IPS-11a (cell line): ENCODE results near the gene RPL31.
A peak's percentile ranks its signal among the peaks of the same experiment; 100 is the strongest.

Source experiments
- H3K4me3 ChIP-seq: one replicate; pipeline ENCODE4 v1.5.1; 2013; ENCODE audit warnings: low read depth, low read length, control low read depth

Gene RPL31

GRCh38 chr2:101001691-101002561 is at the start of gene RPL31:
RPL31 (plus strand) TSS chr2:101002289; CDS start chr2:101002702, 413 bp downstream.
- peak within 1 kb of the TSS; percentile 96 for H3K4me3 ChIP-seq

- no peak overlapping the region for H3K4me3 ChIP-seq
Measured at GRCh38 chr2:100952512-100952911, 49.6 kb upstream of the RPL31 start.

- no peak overlapping the region for H3K4me3 ChIP-seq
Measured at GRCh38 chr2:100953406-100954043, 48.6 kb upstream of the RPL31 start.

GRCh38 chr2:100954044-100954420 is 48.1 kb upstream of the RPL31 start:
- no peak overlapping the region for H3K4me3 ChIP-seq

GRCh38 chr2:100955226-100955625 is 46.9 kb upstream of the RPL31 start:
- H3K4me3 ChIP-seq, result no peak overlapping the region

GRCh38 chr2:100956081-100956480 is 46.0 kb upstream of the RPL31 start:
- H3K4me3 ChIP-seq, result no peak overlapping the region

- H3K4me3 ChIP-seq, result no peak overlapping the region
Measured at GRCh38 chr2:100957996-100958653, 44.0 kb upstream of the RPL31 start.

GRCh38 chr2:100959225-100959880 is 42.7 kb upstream of the RPL31 start:
- H3K4me3 ChIP-seq, result no peak overlapping the region

GRCh38 chr2:100960688-100961087 is 41.4 kb upstream of the RPL31 start:
- no peak overlapping the region for H3K4me3 ChIP-seq

- no peak overlapping the region for H3K4me3 ChIP-seq
Measured at GRCh38 chr2:100962366-100963025, 39.6 kb upstream of the RPL31 start.

- no peak overlapping the region for H3K4me3 ChIP-seq
Measured at GRCh38 chr2:100963026-100963375, 39.1 kb upstream of the RPL31 start.

- H3K4me3 ChIP-seq, result no peak overlapping the region
Measured at GRCh38 chr2:100964222-100964621, 37.9 kb upstream of the RPL31 start.

GRCh38 chr2:100964681-100965169 is 37.4 kb upstream of the RPL31 start:
- no peak overlapping the region for H3K4me3 ChIP-seq

- H3K4me3 ChIP-seq, result no peak overlapping the region
Measured at GRCh38 chr2:100965596-100965995, 36.5 kb upstream of the RPL31 start.

- no peak overlapping the region for H3K4me3 ChIP-seq
Measured at GRCh38 chr2:100967716-100968115, 34.4 kb upstream of the RPL31 start.

- H3K4me3 ChIP-seq, result no peak overlapping the region
Measured at GRCh38 chr2:100968146-100969145, 33.6 kb upstream of the RPL31 start.

- H3K4me3 ChIP-seq, result no peak overlapping the region
Measured at GRCh38 chr2:100969998-100970397, 32.1 kb upstream of the RPL31 start.

GRCh38 chr2:100971221-100971620 is 30.9 kb upstream of the RPL31 start:
- no peak overlapping the region for H3K4me3 ChIP-seq

- H3K4me3 ChIP-seq, result no peak overlapping the region
Measured at GRCh38 chr2:100972452-100972851, 29.6 kb upstream of the RPL31 start.
